Fibroblast of lung (primary cell): ENCODE data around the gene CCDC121.

Source experiments
- EZH2 ChIP-seq: IDR thresholded peaks from 2 replicates; pipeline ENCODE4 v1.5.1; 2012; ENCODE audit warnings: low read length, control low read depth, mild to moderate bottlenecking; ENCODE audit errors: missing control alignments
- TF ChIP-seq, protein P1 (sequence below), 2 donors: IDR thresholded peaks in 1 of 2; conservative IDR thresholded peaks in 1 of 2; 1 replicate in 1 of 2; 2 replicates in 1 of 2; pipeline ENCODE4 v1.5.1; 2011 to 2012; ENCODE audit warnings: low read length in 2 of 2, control low read depth in 1 of 2, inconsistent platforms in 1 of 2, low read depth in 1 of 2, mild to moderate bottlenecking in 1 of 2

GRCh38 chr2:27651056-27651455 is 22.2 kb upstream of the CCDC121 start:
- TF ChIP-seq, protein P1, sequence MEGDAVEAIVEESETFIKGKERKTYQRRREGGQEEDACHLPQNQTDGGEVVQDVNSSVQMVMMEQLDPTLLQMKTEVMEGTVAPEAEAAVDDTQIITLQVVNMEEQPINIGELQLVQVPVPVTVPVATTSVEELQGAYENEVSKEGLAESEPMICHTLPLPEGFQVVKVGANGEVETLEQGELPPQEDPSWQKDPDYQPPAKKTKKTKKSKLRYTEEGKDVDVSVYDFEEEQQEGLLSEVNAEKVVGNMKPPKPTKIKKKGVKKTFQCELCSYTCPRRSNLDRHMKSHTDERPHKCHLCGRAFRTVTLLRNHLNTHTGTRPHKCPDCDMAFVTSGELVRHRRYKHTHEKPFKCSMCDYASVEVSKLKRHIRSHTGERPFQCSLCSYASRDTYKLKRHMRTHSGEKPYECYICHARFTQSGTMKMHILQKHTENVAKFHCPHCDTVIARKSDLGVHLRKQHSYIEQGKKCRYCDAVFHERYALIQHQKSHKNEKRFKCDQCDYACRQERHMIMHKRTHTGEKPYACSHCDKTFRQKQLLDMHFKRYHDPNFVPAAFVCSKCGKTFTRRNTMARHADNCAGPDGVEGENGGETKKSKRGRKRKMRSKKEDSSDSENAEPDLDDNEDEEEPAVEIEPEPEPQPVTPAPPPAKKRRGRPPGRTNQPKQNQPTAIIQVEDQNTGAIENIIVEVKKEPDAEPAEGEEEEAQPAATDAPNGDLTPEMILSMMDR (conservative IDR thresholded peaks at IDR 0.05 in 1 of 2, IDR thresholded peaks at IDR 0.05 in 1 of 2; ENCODE audit: low read depth in 1 of 2, low read length in 2 of 2), result no peak
- TF ChIP-seq EZH2, result no peak
